CD8-positive, alpha-beta T cell (primary cell): ENCODE data around the gene DRG1. TPM values are rescaled to one million over a fixed set of nuclear protein-coding genes. Genes with fewer than 3 reads are reported as not detected.

Experiments used
- total RNA-seq, 46 experiments: library from RNA in 2 of 46; stranded (reverse) in 2 of 46; gene quantifications; one replicate each; pipeline ENCODE4 v1.2.3 and lab custom pipeline; 2021 to 2026

Gene DRG1
- total RNA-seq, 2 experiments from 2014 or later, result 55.9 to 63.3 TPM

Other genes with a start within 250 kb of the DRG1 start
- gene RNF185, start 239.4 kb upstream of the DRG1 start, total RNA-seq, result 1 to 10 TPM; 6.1 to 8.1 TPM
- gene LIMK2, start 187.3 kb upstream of the DRG1 start, total RNA-seq, result 1 to 10 TPM; 8.4 to 9.1 TPM
- gene PIK3IP1, start 107.1 kb upstream of the DRG1 start, total RNA-seq, result 100 to 1,000 TPM; 802 to 814 TPM
- gene PATZ1, start 53.3 kb upstream of the DRG1 start, total RNA-seq, result 10 to 100 TPM; 57.8 to 61.3 TPM
- 10 to 100 TPM; 12.1 to 14.5 TPM for gene EIF4ENIF1, start 90.2 kb downstream of the DRG1 start, total RNA-seq
- gene SFI1, start 96.9 kb downstream of the DRG1 start, total RNA-seq, result 100 to 1,000 TPM; 217 to 235 TPM